Measurements from ENCODE around the gene COA7. TPM values are rescaled to one million over a fixed set of nuclear protein-coding genes. Genes with fewer than 3 reads are reported as not detected.

COA7 gene
- total and polyA plus RNA-seq, 2 experiments from 2014 or later = 7.6 to 10.4 TPM

- Histone ChIP-seq H3K27me3 (no peaks in the 10 kb centered on the region), H3K27ac (no peak overlapping the region), H3K4me3 (no peak overlapping the region), H3K4me1 (ENCODE audit: low read depth) (no peaks in the 10 kb centered on the region), H3K36me3 (no peaks in the 10 kb centered on the region), H3K9me3 (ENCODE audit: low read depth) (no peaks in the 10 kb centered on the region)
- no peak for DNase-seq (ENCODE audit: low read depth in 1 of 2, low spot score in 1 of 2)
- TF ChIP-seq CTCF (IDR thresholded peaks at IDR 0.05; ENCODE audit: low read depth, low read length) = no peak
Measured at GRCh38 chr1:52665006-52665941, 32.9 kb downstream of the COA7 start.

- TF ChIP-seq CTCF (IDR thresholded peaks at IDR 0.05; ENCODE audit: low read depth, low read length) = no peak
- Histone ChIP-seq H3K9me3 (ENCODE audit: low read depth) (no peaks in the 10 kb centered on the region), H3K27me3 (no peaks in the 10 kb centered on the region), H3K27ac (no peak overlapping the region), H3K36me3 (no peaks in the 10 kb centered on the region), H3K4me1 (ENCODE audit: low read depth) (peaks cover 3% of the 10 kb centered on the region), H3K4me3 (no peak overlapping the region)
- peak in 1 of 2 donors; percentile 21 for DNase-seq (ENCODE audit: low read depth in 1 of 2, low spot score in 1 of 2)
Measured at GRCh38 chr1:52663716-52664115, 34.4 kb downstream of the COA7 start.

GRCh38 chr1:52662645-52663313 is 35.4 kb downstream of the COA7 start:
- DNase-seq (ENCODE audit: low read depth in 1 of 2, low spot score in 1 of 2) = peak; percentile 18 to 72
- Histone ChIP-seq H3K4me3 (no peak overlapping the region), H3K9me3 (ENCODE audit: low read depth) (no peaks in the 10 kb centered on the region), H3K27ac (no peak overlapping the region), H3K4me1 (ENCODE audit: low read depth) (peaks cover 8% of the 10 kb centered on the region), H3K27me3 (no peaks in the 10 kb centered on the region), H3K36me3 (no peaks in the 10 kb centered on the region)
- TF ChIP-seq CTCF (IDR thresholded peaks at IDR 0.05; ENCODE audit: low read depth, low read length) = no peak

- no peak for TF ChIP-seq CTCF (IDR thresholded peaks at IDR 0.05; ENCODE audit: low read depth, low read length)
- Histone ChIP-seq H3K27me3 (no peaks in the 10 kb centered on the region), H3K4me1 (ENCODE audit: low read depth) (peaks cover 8% of the 10 kb centered on the region), H3K27ac (no peak overlapping the region), H3K9me3 (ENCODE audit: low read depth) (no peaks in the 10 kb centered on the region), H3K4me3 (no peak overlapping the region), H3K36me3 (no peaks in the 10 kb centered on the region)
- no peak for DNase-seq (ENCODE audit: low read depth in 1 of 2, low spot score in 1 of 2)
Measured at GRCh38 chr1:52660807-52661206, 37.3 kb downstream of the COA7 start.

GRCh38 chr1:52659851-52660596 is 38.1 kb downstream of the COA7 start:
- peaks cover 8% of the 10 kb centered on the region for H3K4me1 ChIP-seq (ENCODE audit: low read depth)
- DNase-seq (ENCODE audit: low read depth in 1 of 2, low spot score in 1 of 2) = no peak
- H3K4me3 ChIP-seq = no peak overlapping the region
- TF ChIP-seq CTCF (IDR thresholded peaks at IDR 0.05; ENCODE audit: low read depth, low read length) = no peak
- no peak overlapping the region for H3K27ac ChIP-seq
- H3K36me3 ChIP-seq = no peaks in the 10 kb centered on the region
- H3K9me3 ChIP-seq (ENCODE audit: low read depth) = no peaks in the 10 kb centered on the region
- no peaks in the 10 kb centered on the region for H3K27me3 ChIP-seq
